ENCODE data around the gene ANKMY1.

GRCh38 chr2:240538031-240538780 is 19.6 kb downstream of the ANKMY1 start:
- TF ChIP-seq RAD21 (IDR thresholded peaks at IDR 0.05 in 1 of 2, conservative IDR thresholded peaks at IDR 0.05 in 1 of 2; ENCODE audit: low read depth in 2 of 2, low read length in 2 of 2) (no peak), TEAD4 (IDR thresholded peaks at IDR 0.05; ENCODE audit: low read depth, low read length) (no peak), MAX (IDR thresholded peaks at IDR 0.05) (no peak), SUZ12 (IDR thresholded peaks at IDR 0.05; ENCODE audit: low read length) (no peak), CTCF (IDR thresholded peaks at IDR 0.05; ENCODE audit: control extremely low read depth in 1 of 3, insufficient read depth in 1 of 3, low read depth in 1 of 3, low read length in 3 of 3) (no peak), JUN (IDR thresholded peaks at IDR 0.05; ENCODE audit: low read depth, low read length) (no peak), ASH2L (IDR thresholded peaks at IDR 0.05; ENCODE audit: low read length) (no peak), POLR2AphosphoS5 (IDR thresholded peaks at IDR 0.05; ENCODE audit: low read depth, low read length) (no peak), SRF (IDR thresholded peaks at IDR 0.05; ENCODE audit: low read depth, low read length) (no peak), POLR2A (IDR thresholded peaks at IDR 0.05; ENCODE audit: control extremely low read depth in 1 of 2, low read depth in 2 of 2, low read length in 2 of 2) (no peak), RFX5 (IDR thresholded peaks at IDR 0.05; ENCODE audit: borderline replicate concordance, low read depth, low read length) (no peak), ATF2 (IDR thresholded peaks at IDR 0.05; ENCODE audit: low read length) (no peak), CREB1 (IDR thresholded peaks at IDR 0.05) (no peak), POU5F1 (IDR thresholded peaks at IDR 0.05; ENCODE audit: low read depth, low read length) (no peak)
